ENCODE data around the gene LAMA3. TPM values are rescaled to one million over a fixed set of nuclear protein-coding genes. Genes with fewer than 3 reads are reported as not detected.

Gene LAMA3
- total RNA-seq, 1 donor from 2014 or later = 1.4 TPM

- no peak for DNase-seq
These were observed 252.5 kb downstream of the LAMA3 start for GRCh38 chr18:23941791-23942190.

DNA sequence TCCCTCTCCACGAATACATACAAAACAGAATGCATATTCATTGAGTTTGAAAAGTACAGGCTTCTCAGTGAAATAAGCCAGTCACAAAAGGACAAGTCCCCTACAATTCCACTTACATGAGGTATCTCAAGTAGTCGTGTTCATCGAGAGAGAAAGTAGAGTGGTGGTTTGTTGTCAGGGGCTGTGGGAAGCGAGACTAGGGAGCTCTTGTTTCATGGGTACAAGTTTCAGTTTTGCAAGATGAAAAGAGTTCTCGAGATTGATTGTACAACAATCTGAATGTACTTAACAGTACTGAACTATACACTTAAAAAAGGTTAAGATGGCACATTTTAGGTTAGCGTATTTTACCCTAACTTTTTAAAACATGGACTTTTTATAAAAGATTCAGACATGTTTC lies 253.9 kb downstream of the LAMA3 start:
- no peak for DNase-seq

DNA sequence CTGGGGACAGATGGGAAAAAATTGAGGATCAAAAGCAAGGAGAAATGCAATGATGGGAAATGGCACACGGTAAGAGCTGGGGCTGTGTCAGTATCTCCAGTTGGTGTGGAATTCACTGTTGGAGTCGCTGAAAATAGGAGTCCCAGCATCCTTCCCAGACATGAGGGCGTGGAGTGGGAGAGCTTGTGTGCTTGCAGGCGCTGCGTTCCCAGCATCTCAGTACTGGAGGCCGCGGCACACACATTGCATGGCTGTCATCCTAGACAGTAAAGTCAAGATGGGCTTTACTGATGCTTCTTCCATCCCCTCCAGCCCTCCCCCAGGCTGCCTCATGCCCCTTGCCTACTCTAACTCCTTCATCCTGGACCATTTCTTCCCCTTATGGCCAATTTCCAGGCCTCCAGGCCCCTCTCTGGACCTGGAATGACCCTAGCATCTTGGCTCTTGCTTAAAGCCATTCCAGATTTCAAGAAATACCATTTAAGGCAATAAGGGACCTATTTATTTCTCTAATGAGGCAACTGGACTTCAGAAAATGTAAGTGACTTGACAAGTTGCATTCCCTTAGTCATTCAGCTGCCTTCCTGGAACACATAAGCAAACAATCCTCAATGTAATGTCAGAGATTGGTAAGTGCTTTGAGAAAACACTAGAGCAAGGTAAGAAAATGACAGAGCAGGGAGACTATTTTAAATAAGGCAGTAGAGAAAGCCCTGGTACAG lies 254.8 kb downstream of the LAMA3 start:
- peak; percentile 20 for DNase-seq

DNA sequence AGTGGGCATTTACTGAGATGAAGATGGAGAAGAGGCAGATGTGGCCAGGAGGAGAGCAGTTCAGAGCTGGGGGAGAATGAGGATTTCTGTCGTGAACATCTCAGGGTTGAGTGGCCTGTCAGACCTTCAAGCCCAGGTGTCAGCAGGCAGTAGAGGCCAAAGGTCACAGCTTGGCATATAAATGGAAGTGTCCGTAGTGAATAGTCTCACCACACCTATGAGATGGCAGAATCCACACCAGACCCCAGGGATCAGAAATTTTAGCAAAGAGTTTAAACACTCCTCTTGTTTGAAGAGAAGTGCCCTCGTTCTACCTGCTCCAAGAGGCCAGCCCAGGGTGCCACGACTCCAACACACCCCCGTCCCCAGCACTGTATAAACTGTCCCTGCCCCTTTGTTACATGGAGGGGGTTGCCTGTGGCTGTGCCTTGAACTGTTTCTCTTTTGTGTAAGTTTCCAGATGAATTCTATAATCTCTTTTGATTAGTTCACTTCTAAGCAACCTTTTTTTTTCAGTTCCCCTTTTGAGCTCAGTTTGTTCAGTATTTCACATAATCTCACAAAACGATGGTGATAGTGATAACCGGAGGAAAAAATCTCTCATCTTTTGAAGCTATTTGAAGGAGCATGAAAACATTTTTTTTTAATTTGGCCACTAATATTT lies 256.3 kb downstream of the LAMA3 start:
- DNase-seq = no peak

DNA sequence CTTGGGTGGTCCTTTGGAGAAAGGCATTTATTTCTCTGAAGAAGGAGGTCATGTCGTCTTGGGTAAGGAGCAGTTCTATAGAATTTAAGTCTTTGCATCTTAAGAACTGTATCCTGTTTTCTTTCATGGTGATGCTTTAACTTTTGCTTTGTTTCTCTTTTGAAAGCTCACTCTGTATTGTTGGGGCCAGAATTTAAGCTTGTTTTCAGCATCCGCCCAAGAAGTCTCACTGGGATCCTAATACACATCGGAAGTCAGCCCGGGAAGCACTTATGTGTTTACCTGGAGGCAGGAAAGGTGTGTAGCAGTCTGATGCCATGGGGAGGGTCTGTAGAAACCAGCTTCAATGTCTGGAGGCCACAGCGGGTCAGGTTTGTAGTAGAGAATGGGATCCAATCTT lies 260.6 kb downstream of the LAMA3 start:
- no peak for DNase-seq

DNA sequence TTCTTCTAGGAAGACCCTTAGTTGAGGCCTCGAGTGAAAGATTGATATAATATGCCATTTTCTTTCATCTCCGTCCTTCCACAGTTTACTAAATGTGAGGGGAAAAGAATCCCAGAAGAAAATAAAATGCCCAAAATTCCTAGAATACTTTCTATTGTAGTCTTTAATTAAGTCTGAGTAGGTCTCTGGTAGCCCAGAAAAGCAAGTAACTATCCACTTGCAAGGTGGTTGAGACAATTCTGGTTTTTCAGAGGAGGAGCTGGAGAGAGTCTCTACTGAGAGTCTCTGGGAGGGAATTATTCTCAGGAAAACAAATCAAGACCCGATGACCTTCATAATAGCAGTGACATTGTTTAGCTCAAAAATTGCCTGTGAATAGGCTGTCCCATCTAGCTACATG lies 261.4 kb downstream of the LAMA3 start:
- no peak for DNase-seq

- DNase-seq = no peak
These were observed 262.0 kb downstream of the LAMA3 start for GRCh38 chr18:23951206-23951605.

GRCh38 chr18:23953984-23954383 lies 264.7 kb downstream of the LAMA3 start:
- DNase-seq = no peak

DNA sequence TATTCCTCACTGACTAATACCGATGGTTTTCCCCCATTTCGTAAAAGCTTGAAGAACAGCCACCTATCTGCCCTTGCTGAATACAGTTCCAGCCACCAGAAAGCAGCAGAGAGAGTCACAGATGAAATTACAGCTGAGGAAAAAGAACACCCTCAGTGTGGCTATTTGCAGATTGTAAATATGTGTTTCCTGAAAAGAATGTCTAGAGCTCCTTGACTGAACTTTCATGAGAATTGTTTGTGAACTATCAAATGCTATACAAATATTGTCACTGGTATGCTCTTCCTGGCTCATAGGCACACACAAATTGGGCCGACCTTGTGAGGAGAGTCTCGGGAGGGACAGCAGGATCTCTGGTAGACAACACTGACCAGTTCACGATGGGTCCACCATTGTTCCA lies 267.2 kb downstream of the LAMA3 start:
- no peak for DNase-seq

DNA sequence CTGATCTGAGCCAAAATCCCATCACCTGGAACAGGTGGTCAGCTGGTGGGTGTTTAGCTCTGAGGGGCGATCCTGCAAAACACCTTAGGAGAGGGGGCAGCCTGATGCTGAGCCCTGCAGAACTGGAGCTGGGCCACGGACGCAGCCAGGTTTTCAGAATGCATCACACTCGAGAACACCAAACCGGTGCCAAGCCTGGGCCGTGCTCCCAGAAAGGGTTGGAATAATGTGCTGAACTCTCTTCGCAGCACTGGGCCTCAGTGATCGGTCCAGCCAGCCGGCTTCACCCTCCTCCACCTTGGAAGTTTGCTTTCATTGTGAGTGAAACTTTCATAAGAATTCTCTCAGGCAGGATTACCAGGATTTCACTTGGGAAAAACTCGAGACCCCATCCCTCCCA lies 268.8 kb downstream of the LAMA3 start:
- no peak for DNase-seq

- DNase-seq = no peak
These were observed 274.4 kb downstream of the LAMA3 start for GRCh38 chr18:23963443-23964165.

GRCh38 chr18:23964282-23965238 lies 275.3 kb downstream of the LAMA3 start:
- no peak for DNase-seq

- no peak for DNase-seq
These were observed 277.7 kb downstream of the LAMA3 start for GRCh38 chr18:23966909-23967308.

- DNase-seq = no peak
These were observed 278.3 kb downstream of the LAMA3 start for GRCh38 chr18:23967321-23968089.

DNA sequence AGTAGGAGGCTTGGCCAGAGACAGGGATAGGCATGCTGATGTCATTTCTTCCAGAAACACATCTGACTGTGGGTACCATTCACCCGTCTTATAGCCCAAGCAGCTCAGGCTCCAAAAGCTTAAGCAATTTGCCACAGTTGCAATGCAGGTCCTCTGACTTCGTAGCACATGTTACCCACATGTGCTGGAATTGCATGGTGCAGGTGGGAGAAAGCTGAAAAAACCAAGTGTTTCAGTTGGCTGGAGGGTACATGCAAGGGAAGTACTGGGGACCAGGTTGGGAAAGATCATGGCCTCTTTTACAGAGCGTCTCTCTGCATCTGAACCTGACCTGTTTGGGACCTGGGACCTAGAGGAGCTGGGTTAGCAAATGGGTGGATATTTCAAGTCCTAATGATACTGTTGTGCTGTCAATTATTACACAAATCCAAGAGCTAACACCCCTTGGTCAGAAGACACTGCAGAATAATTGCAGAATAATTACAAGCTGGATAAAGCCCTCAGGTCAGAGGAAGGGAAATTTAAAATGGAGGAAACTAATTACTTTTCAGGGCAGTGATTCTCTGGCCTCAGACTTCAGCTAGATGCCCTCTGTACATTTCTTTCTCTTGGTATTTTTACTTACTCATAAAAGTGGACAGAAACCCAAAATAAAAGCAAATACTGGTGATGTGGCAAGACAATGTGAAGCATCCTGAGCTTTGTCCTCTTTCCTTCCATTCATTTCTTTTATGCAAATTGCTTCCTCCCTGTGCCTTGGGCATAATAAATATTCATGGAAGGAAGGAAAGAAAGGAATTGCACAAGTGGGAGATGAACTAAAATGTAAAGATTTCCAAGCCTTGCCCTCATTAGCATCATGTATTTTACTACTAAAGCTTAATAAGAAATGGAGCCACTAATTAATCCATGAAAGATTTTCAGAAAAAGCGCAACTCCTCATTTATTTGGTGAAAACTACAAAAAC lies 279.7 kb downstream of the LAMA3 start:
- DNase-seq = no peak

DNA sequence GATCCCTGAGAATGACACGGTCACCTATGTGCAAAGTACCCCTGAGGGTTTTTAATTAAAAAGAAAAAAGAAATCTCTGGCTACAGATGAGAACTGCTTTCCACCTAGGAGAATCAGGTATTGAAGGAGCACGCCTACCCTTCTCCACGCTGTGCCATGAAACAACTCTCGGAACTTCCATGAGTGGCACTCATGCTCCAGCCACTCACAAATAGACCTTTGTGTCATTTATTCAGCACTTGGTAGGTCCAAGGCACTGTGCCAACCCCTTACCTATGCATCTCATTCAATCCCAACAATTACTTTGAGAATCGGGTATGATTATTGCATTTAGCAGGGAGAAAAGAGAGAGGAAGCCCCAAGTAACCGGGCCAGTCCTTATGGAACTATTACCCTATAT lies 280.4 kb downstream of the LAMA3 start:
- DNase-seq = no peak

DNA sequence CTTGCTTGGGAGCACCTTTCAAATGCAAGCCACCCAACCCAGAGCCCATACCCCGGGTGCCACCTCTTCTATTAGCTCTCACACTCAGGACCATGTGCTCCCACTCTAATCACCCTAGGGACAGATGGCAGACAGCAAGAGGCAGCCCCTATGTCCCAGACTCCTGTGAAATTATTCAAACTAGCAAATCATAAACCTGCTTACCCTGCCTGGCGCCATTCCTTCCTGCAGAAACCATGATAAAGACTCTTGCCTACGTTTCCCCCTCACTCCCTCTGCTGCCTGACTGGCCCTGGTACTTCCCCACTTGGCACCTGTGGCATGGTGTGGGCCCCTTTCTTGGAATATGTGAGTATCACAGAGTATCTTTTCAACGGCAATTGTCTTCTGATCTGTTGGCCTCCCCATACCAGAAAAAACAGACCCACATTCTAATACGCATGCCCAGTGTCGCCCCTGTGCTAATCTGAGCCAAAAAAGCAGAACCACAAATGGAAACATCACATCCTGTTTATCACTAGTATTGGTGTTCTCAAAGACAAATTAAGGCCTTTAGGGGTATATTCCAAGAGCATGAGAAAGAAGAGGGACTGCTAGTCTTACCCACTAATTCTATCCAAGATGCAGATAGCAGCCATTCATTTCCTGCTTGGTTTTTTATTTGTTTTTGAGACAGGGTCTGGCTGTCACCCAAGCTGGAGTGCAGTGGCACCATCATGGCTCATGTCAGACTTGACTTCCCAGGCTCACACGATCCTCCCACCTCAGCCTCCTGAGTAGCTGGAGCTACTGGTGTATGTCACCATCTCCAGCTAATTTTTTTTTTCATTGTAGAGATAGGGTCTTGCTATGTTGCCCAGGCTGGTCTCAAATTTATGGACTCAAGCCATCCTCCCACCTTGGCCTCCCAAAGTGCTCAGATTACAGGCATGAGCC lies 281.2 kb downstream of the LAMA3 start:
- no peak for DNase-seq

- no peak for DNase-seq
These were observed 281.8 kb downstream of the LAMA3 start for GRCh38 chr18:23971097-23971440.

DNA sequence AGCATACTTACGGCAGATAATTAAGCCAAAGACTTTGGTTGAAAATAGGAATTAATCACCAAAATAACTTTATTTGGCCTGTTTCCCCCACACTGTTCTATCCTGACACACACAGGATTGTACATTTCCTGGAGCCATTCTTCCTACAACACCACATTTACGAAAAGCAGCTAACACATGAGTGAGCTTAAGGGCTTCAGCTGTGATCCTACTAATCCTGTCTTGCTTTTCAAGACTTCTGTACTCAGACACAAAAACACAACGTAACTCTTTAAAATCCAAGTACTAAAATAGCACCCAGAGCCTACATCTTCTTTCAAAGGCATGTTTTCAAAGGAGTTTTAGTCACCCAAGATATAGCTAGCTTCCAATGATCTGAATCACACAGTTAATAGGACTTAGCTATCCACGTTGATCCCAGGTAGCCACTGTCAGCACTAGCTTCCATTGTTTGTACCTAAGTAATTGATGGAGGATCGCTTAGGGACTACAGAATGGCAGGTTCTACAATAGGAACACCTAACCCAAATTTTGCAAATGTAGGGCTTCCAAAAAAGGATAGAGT lies 282.5 kb downstream of the LAMA3 start:
- no peak for DNase-seq
